Cardiac fibroblast (primary cell): ENCODE results near the gene SFSWAP.
A peak's percentile ranks its signal among the peaks of the same experiment; 100 is the strongest.

Experiments used
- DNase-seq, 2 donors: peaks; one replicate each; pipeline versions ENCODE4 v3.0.0 to v3.0.0-alpha.2; 2010; ENCODE audit warnings: low read depth in 2 of 2
- H3K4me3 ChIP-seq, 2 donors: replicated peaks in 1 of 2; 1 replicate in 1 of 2; 2 replicates in 1 of 2; pipeline ENCODE4 v1.5.1; 2011; ENCODE audit warnings: low read depth in 2 of 2, low read length in 2 of 2, mild to moderate bottlenecking in 2 of 2, moderate library complexity in 1 of 2
- CTCF ChIP-seq: IDR thresholded peaks from one replicate; pipeline ENCODE4 v1.5.1; 2011; ENCODE audit warnings: low read depth, mild to moderate bottlenecking, low read length, inconsistent platforms

SFSWAP gene

GRCh38 chr12:131752451-131752850 is 41.6 kb downstream of the SFSWAP start:
- no peak overlapping the region for H3K4me3 ChIP-seq
- no peak for DNase-seq
- no peak for TF ChIP-seq CTCF

GRCh38 chr12:131753005-131753404 is 42.1 kb downstream of the SFSWAP start:
- no peak for TF ChIP-seq CTCF
- H3K4me3 ChIP-seq, result no peak overlapping the region
- no peak for DNase-seq

DNA sequence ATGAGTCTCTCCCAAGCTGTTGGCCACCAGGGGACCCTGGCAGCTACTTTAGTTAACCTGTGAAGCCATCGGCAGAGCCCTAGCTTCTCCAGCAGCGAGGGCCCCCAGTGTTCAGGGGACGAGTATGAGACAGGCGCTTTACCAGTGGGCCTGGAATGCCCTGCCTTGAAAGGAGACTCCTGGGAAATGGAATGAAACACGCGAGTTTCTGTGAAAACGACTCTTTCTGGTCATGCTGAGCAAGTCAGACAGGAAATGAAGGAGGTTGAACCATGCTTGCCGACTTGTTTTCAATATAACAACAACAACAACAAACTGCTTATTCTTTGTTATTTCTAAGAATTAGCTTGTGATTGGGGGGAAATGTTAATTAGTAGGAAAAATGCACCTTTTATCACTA is 42.9 kb downstream of the SFSWAP start:
- H3K4me3 ChIP-seq, result no peak overlapping the region
- no peak for TF ChIP-seq CTCF
- DNase-seq, result no peak

GRCh38 chr12:131754184-131754583 is 43.3 kb downstream of the SFSWAP start:
- no peak overlapping the region for H3K4me3 ChIP-seq
- TF ChIP-seq CTCF, result no peak
- DNase-seq, result no peak

DNA sequence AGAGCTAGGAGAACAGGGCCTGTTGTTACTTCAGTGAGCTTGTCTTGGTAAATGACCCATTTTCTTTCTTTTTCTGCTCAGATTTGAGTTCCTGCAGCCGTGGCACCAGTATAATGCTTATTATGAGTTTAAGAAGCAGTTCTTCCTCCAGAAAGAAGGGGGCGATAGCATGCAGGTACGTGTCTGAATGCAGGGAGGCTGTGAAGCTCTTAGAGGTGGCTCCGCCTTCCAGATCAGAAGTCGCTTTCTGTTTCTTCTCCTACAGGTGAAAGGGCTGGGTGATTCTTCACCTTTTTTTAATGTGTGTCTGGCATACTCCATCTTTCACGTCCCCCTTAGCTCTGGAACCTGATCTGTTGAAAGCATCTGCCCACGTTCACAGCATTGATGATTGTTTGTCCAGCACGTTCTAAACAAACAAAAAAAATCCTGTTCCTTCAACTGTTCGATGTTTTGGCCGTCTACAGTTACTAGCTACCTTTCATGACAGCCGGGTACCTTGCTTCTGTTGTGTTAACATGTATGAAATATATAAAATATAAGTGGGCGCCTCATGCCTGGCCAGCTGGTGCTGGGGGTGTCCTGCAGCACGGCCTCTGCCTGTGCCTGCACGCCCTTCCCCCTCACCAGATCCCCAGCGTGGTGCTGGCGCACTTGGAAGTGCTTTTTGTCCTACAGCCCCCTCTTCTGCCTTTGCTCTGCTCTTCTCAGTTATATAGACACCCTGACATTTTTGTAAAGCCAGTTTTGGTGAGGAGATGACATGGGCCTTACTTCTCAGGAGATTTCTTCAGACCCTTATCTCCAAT is 44.6 kb downstream of the SFSWAP start:
- peak; percentile 23 to 29 for DNase-seq
- no peak overlapping the region for H3K4me3 ChIP-seq
- TF ChIP-seq CTCF, result peak; percentile 38

DNA sequence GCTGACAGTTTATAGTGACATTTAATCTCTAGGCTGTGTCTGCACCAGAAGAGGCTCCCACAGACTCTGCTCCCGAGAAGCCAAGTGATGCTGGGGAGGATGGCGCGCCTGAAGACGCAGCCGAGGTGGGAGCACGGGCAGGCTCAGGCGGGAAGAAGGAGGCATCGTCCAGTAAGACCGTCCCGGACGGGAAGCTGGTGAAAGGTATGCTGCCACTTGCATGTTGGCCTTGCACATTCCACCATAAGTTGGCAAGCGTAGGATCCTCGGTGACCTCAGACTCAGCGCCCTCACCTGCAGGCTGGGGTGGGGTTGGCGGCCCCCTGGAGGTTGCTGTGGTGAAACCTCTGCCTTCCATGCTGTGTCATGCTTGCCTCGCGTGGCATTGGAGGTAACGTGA is 45.6 kb downstream of the SFSWAP start:
- DNase-seq, result no peak
- H3K4me3 ChIP-seq, result no peak overlapping the region
- TF ChIP-seq CTCF, result no peak

DNA sequence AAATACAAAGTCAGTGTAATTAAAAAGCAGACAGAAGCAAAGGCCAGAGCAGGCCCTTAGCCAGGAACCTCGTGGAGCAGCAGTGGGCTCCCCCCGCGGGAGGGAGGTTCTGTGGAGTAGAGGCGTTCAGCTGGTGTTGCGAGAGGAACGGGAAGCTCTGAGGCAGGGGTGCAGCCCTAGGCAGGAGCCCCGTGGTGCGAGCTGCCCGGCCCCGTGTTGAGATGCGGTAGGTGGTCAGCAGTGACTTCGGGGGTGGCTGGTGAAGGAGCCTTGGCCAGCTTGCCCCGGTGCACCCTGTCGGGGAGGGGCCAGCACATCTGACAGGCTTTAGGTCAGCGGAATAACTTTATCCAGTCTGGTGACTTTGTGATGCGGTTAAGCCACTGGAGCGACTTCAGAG is 46.2 kb downstream of the SFSWAP start:
- H3K4me3 ChIP-seq, result no peak overlapping the region
- no peak for TF ChIP-seq CTCF
- no peak for DNase-seq
